Mucosa of rectum (tissue), 2 donors: ENCODE results near the gene IL1RAPL2.
"Not testable (repeated sequence)": the region's sequence is repeated elsewhere in the genome, so short reads cannot be mapped to it uniquely, and the experiment has no call there.

Source experiments
- H3K27ac ChIP-seq, 2 donors: one replicate each; pipeline ENCODE4 v1.7.0; 2013; ENCODE audit warnings: inconsistent platforms in 2 of 2, low read depth in 2 of 2, low read length in 2 of 2
- H3K27me3 ChIP-seq, 2 donors: one replicate each; pipeline ENCODE4 v1.7.0; 2013; ENCODE audit warnings: low read length in 2 of 2; ENCODE audit not compliant: control insufficient read depth in 2 of 2, insufficient read depth in 2 of 2
- H3K36me3 ChIP-seq, 2 donors: one replicate each; pipeline ENCODE4 v1.7.0; 2013; ENCODE audit warnings: low read length in 2 of 2; ENCODE audit not compliant: control insufficient read depth in 2 of 2, insufficient read depth in 2 of 2
- H3K4me1 ChIP-seq, 2 donors: one replicate each; pipeline ENCODE4 v1.7.0; 2013; ENCODE audit warnings: low read length in 2 of 2, mild to moderate bottlenecking in 1 of 2; ENCODE audit not compliant: control insufficient read depth in 2 of 2, insufficient read depth in 2 of 2
- H3K4me3 ChIP-seq, 2 donors: one replicate each; pipeline ENCODE4 v1.7.0; 2013; ENCODE audit warnings: low read length in 2 of 2
- H3K9ac ChIP-seq, 2 donors: one replicate each; pipeline ENCODE4 v1.7.0; 2013; ENCODE audit warnings: low read length in 2 of 2, low read depth in 1 of 2, mild to moderate bottlenecking in 1 of 2
- H3K9me3 ChIP-seq, 2 donors: one replicate each; pipeline ENCODE4 v1.7.0; 2013; ENCODE audit warnings: low read length in 2 of 2; ENCODE audit not compliant: control insufficient read depth in 2 of 2
- donor health status: healthy.
- donor health status: Normal muscosa, but diverticular disease.

The IL1RAPL2 gene

GRCh38 chrX:104669063-104669462, 103.1 kb downstream of the IL1RAPL2 start:
- Histone ChIP-seq H3K9me3 (no peaks in the 10 kb centered on the region), H3K4me3 (no peak overlapping the region), H3K4me1 (no peaks in the 10 kb centered on the region), H3K36me3 (no peaks in the 10 kb centered on the region), H3K9ac (no peak overlapping the region), H3K27ac (no peak overlapping the region), H3K27me3 (peaks cover 0 to 3% of the 10 kb centered on the region in 2 donors)

- H3K27ac ChIP-seq = no peak overlapping the region
- no peaks in the 10 kb centered on the region for H3K4me1 ChIP-seq
- no peaks in the 10 kb centered on the region for H3K9me3 ChIP-seq
- no peak overlapping the region for H3K9ac ChIP-seq
- H3K27me3 ChIP-seq = peaks cover 0 to 3% of the 10 kb centered on the region in 2 donors
- no peak overlapping the region for H3K4me3 ChIP-seq
- no peaks in the 10 kb centered on the region for H3K36me3 ChIP-seq
Observed at GRCh38 chrX:104670051-104670450, 104.1 kb downstream of the IL1RAPL2 start.

- H3K27me3 ChIP-seq, H3K9me3 ChIP-seq, H3K36me3 ChIP-seq, H3K9ac ChIP-seq, H3K27ac ChIP-seq, H3K4me3 ChIP-seq, H3K4me1 ChIP-seq: not testable (repeated sequence)
Observed at GRCh38 chrX:104677517-104677916, 111.5 kb downstream of the IL1RAPL2 start.

- Histone ChIP-seq H3K9me3 (no peaks in the 10 kb centered on the region), H3K27me3 (peaks cover 0 to 4% of the 10 kb centered on the region in 2 donors), H3K4me3 (no peak overlapping the region), H3K27ac (no peak overlapping the region), H3K36me3 (no peaks in the 10 kb centered on the region), H3K9ac (no peak overlapping the region), H3K4me1 (no peaks in the 10 kb centered on the region)
Observed at GRCh38 chrX:104679175-104679574, 113.2 kb downstream of the IL1RAPL2 start.

- H3K9me3 ChIP-seq = no peaks in the 10 kb centered on the region
- H3K4me3 ChIP-seq = no peak overlapping the region
- no peaks in the 10 kb centered on the region for H3K4me1 ChIP-seq
- H3K9ac ChIP-seq = no peak overlapping the region
- H3K36me3 ChIP-seq = no peaks in the 10 kb centered on the region
- no peak overlapping the region for H3K27ac ChIP-seq
- peaks cover 0 to 4% of the 10 kb centered on the region in 2 donors for H3K27me3 ChIP-seq
Observed at GRCh38 chrX:104681214-104681613, 115.2 kb downstream of the IL1RAPL2 start.

GRCh38 chrX:104684077-104684476, 118.1 kb downstream of the IL1RAPL2 start:
- no peaks in the 10 kb centered on the region for H3K9me3 ChIP-seq
- H3K4me3 ChIP-seq = no peak overlapping the region
- peaks cover 0 to 4% of the 10 kb centered on the region in 2 donors for H3K27me3 ChIP-seq
- H3K4me1 ChIP-seq = no peaks in the 10 kb centered on the region
- no peak overlapping the region for H3K27ac ChIP-seq
- no peak overlapping the region for H3K9ac ChIP-seq
- H3K36me3 ChIP-seq = no peaks in the 10 kb centered on the region

GRCh38 chrX:104695593-104695992, 129.6 kb downstream of the IL1RAPL2 start:
- H3K9me3 ChIP-seq = no peaks in the 10 kb centered on the region
- no peak overlapping the region for H3K27ac ChIP-seq
- no peak overlapping the region for H3K9ac ChIP-seq
- H3K4me3 ChIP-seq = no peak overlapping the region
- H3K4me1 ChIP-seq = no peaks in the 10 kb centered on the region
- peaks cover 0 to 2% of the 10 kb centered on the region in 2 donors for H3K27me3 ChIP-seq
- no peaks in the 10 kb centered on the region for H3K36me3 ChIP-seq

- H3K36me3 ChIP-seq = no peaks in the 10 kb centered on the region
- no peak overlapping the region for H3K9ac ChIP-seq
- no peaks in the 10 kb centered on the region for H3K9me3 ChIP-seq
- H3K4me1 ChIP-seq = no peaks in the 10 kb centered on the region
- no peak overlapping the region for H3K27ac ChIP-seq
- no peak overlapping the region for H3K4me3 ChIP-seq
- H3K27me3 ChIP-seq = peaks cover 0 to 2% of the 10 kb centered on the region in 2 donors
Observed at GRCh38 chrX:104696667-104697066, 130.7 kb downstream of the IL1RAPL2 start.

- no peaks in the 10 kb centered on the region for H3K36me3 ChIP-seq
- H3K4me1 ChIP-seq = no peaks in the 10 kb centered on the region
- no peak overlapping the region for H3K4me3 ChIP-seq
- H3K9me3 ChIP-seq = no peaks in the 10 kb centered on the region
- no peak overlapping the region for H3K9ac ChIP-seq
- H3K27me3 ChIP-seq = peaks cover 0 to 2% of the 10 kb centered on the region in 2 donors
- H3K27ac ChIP-seq = no peak overlapping the region
Observed at GRCh38 chrX:104697294-104697693, 131.3 kb downstream of the IL1RAPL2 start.

- Histone ChIP-seq H3K36me3 (no peaks in the 10 kb centered on the region), H3K4me3 (no peak overlapping the region), H3K27me3 (no peaks in the 10 kb centered on the region)
Observed at GRCh38 chrX:104707042-104707441, 141.0 kb downstream of the IL1RAPL2 start.

GRCh38 chrX:104707572-104707971, 141.6 kb downstream of the IL1RAPL2 start:
- no peaks in the 10 kb centered on the region for H3K27me3 ChIP-seq
- no peak overlapping the region for H3K4me3 ChIP-seq
- no peaks in the 10 kb centered on the region for H3K9me3 ChIP-seq
- H3K27ac ChIP-seq = no peak overlapping the region
- no peak overlapping the region for H3K9ac ChIP-seq
- no peaks in the 10 kb centered on the region for H3K4me1 ChIP-seq
- no peaks in the 10 kb centered on the region for H3K36me3 ChIP-seq

More at GRCh38 chrX:104707042-104707441, 141.0 kb downstream of the IL1RAPL2 start:
- Histone ChIP-seq H3K9me3 (no peaks in the 10 kb centered on the region), H3K27ac (no peak overlapping the region), H3K4me1 (no peaks in the 10 kb centered on the region), H3K9ac (no peak overlapping the region)
